Endothelial cell (in vitro differentiated cells): ENCODE results near the gene TLNRD1. TPM values are rescaled to one million over a fixed set of nuclear protein-coding genes. Genes with fewer than 3 reads are reported as not detected.

Experiments used
- DNase-seq: peaks from one replicate; pipeline ENCODE4 v3.0.0; 2021; ENCODE audit warnings: low spot score
- H3K27ac Mint-ChIP-seq: one replicate; pipeline ENCODE4 v1.8.0; 2021; ENCODE audit warnings: mixed read lengths, inconsistent platforms; ENCODE audit not compliant: unreplicated experiment
- H3K27me3 Mint-ChIP-seq: one replicate; pipeline ENCODE4 v1.8.0; 2021; ENCODE audit warnings: mild to moderate bottlenecking, moderate library complexity, mixed read lengths, inconsistent platforms; ENCODE audit not compliant: unreplicated experiment
- H3K36me3 Mint-ChIP-seq: one replicate; pipeline ENCODE4 v1.8.0; 2021; ENCODE audit warnings: mild to moderate bottlenecking, low read depth, mixed read lengths, inconsistent platforms; ENCODE audit not compliant: unreplicated experiment
- H3K4me1 Mint-ChIP-seq: one replicate; pipeline ENCODE4 v1.8.0; 2021; ENCODE audit warnings: mild to moderate bottlenecking, mixed read lengths, inconsistent platforms; ENCODE audit not compliant: unreplicated experiment
- H3K4me3 Mint-ChIP-seq: one replicate; pipeline ENCODE4 v1.8.0; 2021; ENCODE audit warnings: mild to moderate bottlenecking, mixed read lengths, inconsistent platforms; ENCODE audit not compliant: unreplicated experiment
- H3K9me3 Mint-ChIP-seq: one replicate; pipeline ENCODE4 v1.8.0; 2021; ENCODE audit warnings: mixed read lengths, inconsistent platforms; ENCODE audit not compliant: unreplicated experiment
- CTCF ChIP-seq: fragments of 200-600 bp; sonication (generic); IDR thresholded peaks from one replicate; pipeline ENCODE4 v1.5.0; 2021; ENCODE audit warnings: antibody characterized with exemption; ENCODE audit not compliant: unreplicated experiment
- microRNA-seq: library from miRNA; unstranded; fragments of <30 nt; microRNA quantifications from one replicate; pipeline ENCODE4, GENCODE V29; 2020; ENCODE audit not compliant: unreplicated experiment
- total RNA-seq: library from RNA; stranded (reverse); fragmentation: NEBNext Ultra II Directional; extraction: Animal tissue kit (Norgen Biotek cat#: 25700); gene quantifications from one replicate; pipeline ENCODE4 v1.2.1, GENCODE V29; 2021; ENCODE audit not compliant: unreplicated experiment

The TLNRD1 gene
- total RNA-seq, 1 donor from 2014 or later, result 86.0 TPM

- no peak overlapping the region for H3K4me3 Mint-ChIP-seq
- DNase-seq, result no peak
- no peak overlapping the region for H3K27ac Mint-ChIP-seq
- H3K27me3 Mint-ChIP-seq, result no peaks in the 10 kb centered on the region
- no peaks in the 10 kb centered on the region for H3K9me3 Mint-ChIP-seq
- no peaks in the 10 kb centered on the region for H3K36me3 Mint-ChIP-seq
- TF ChIP-seq CTCF, result no peak
- H3K4me1 Mint-ChIP-seq, result no peaks in the 10 kb centered on the region
Observed at GRCh38 chr15:81053621-81054020, 52.9 kb downstream of the TLNRD1 start.

DNA sequence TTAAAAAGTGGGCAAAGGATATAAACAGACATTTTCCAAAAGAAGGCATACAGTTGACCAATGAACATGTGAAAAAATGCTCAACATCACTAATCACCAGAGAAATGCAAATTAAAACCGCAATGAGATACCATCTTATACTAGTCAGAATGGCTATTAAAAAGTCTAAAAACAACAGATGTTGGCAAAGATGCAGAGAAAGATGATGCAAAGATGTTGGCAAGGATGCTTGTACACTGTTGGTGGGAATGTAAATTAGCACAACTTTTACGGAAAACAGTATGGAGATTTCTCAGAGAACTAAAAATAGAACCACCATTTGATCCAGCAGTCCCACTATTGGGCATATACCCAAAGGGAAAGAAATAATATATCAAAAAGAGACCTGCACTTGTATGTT is 53.5 kb downstream of the TLNRD1 start:
- no peaks in the 10 kb centered on the region for H3K4me1 Mint-ChIP-seq

More for the DNA sequence above, 53.5 kb downstream of the TLNRD1 start:
- no peak for TF ChIP-seq CTCF
- no peak overlapping the region for H3K27ac Mint-ChIP-seq
- no peaks in the 10 kb centered on the region for H3K27me3 Mint-ChIP-seq
- H3K9me3 Mint-ChIP-seq, result no peaks in the 10 kb centered on the region
- H3K36me3 Mint-ChIP-seq, result no peaks in the 10 kb centered on the region
- H3K4me3 Mint-ChIP-seq, result no peak overlapping the region
- DNase-seq, result no peak

Small RNA genes lying within 50 kb of the gene (microRNA-seq; reads per million reads assigned to microRNA genes)
- not detected for gene MIR4514

Other genes starting within 250 kb of the TLNRD1 start
- gene CEMIP, start 221.6 kb upstream of the TLNRD1 start, total RNA-seq, result not detected
- gene MESD, start 11.1 kb upstream of the TLNRD1 start, total RNA-seq, result 35.7 TPM
- gene CFAP161, start 133.3 kb downstream of the TLNRD1 start, total RNA-seq, result 21.1 TPM
- 29.6 TPM for gene IL16, start 196.0 kb downstream of the TLNRD1 start, total RNA-seq